ENCODE data around the gene RNF111. TPM values are rescaled to one million over a fixed set of nuclear protein-coding genes. Genes with fewer than 3 reads are reported as not detected.
A peak's percentile ranks its signal among the peaks of the same experiment; 100 is the strongest.

The RNF111 gene
- total RNA-seq, 1 donor from 2014 or later: 35.3 TPM

GRCh38 chr15:59096429-59096828 lies 109.0 kb downstream of the RNF111 start:
- no peak for TF ChIP-seq CTCF (IDR thresholded peaks at IDR 0.05)
- Histone ChIP-seq H3K9me3 (no peaks in the 10 kb centered on the region), H3K27me3 (no peaks in the 10 kb centered on the region), H3K4me3 (no peak overlapping the region), H3K4me1 (no peaks in the 10 kb centered on the region), H3K27ac (no peak overlapping the region), H3K36me3 (peaks cover 61% of the 10 kb centered on the region)
- DNase-seq (no peak), ATAC-seq (no peak)
- intact Hi-C loops (cut with DNase I): no loop called here

GRCh38 chr15:59099162-59099685 lies 111.8 kb downstream of the RNF111 start:
- Histone ChIP-seq H3K4me1 (peaks cover 2% of the 10 kb centered on the region), H3K4me3 (no peak overlapping the region), H3K36me3 (peaks cover 34% of the 10 kb centered on the region), H3K27me3 (no peaks in the 10 kb centered on the region), H3K27ac (no peak overlapping the region), H3K9me3 (no peaks in the 10 kb centered on the region)
- DNase-seq: no peak
- no peak for TF ChIP-seq CTCF (IDR thresholded peaks at IDR 0.05)
- no peak for ATAC-seq
- intact Hi-C loops (cut with DNase I): no loop called here

- H3K27me3 ChIP-seq: no peaks in the 10 kb centered on the region
- no peaks in the 10 kb centered on the region for H3K36me3 ChIP-seq
- peaks cover 5% of the 10 kb centered on the region for H3K4me1 ChIP-seq
- H3K27ac ChIP-seq: peak overlapping the region; percentile 19
- no peak for ATAC-seq
- intact Hi-C loops (cut with DNase I): no loop called here
- peak overlapping the region; percentile 68 for H3K4me3 ChIP-seq
- DNase-seq: no peak
- TF ChIP-seq CTCF (IDR thresholded peaks at IDR 0.05): no peak
- no peaks in the 10 kb centered on the region for H3K9me3 ChIP-seq
Measured at GRCh38 chr15:59104602-59104911, 117.1 kb downstream of the RNF111 start.

- H3K4me1 ChIP-seq: peaks cover 5% of the 10 kb centered on the region
- no peaks in the 10 kb centered on the region for H3K9me3 ChIP-seq
- H3K27ac ChIP-seq: peak within 1 kb of the TSS; percentile 19
- no peaks in the 10 kb centered on the region for H3K27me3 ChIP-seq
- intact Hi-C loops (cut with DNase I): no loop called here
- H3K4me3 ChIP-seq: peak within 1 kb of the TSS; percentile 68
- peak; percentile 89 for DNase-seq
- ATAC-seq: peak; percentile 99
- TF ChIP-seq CTCF (IDR thresholded peaks at IDR 0.05): no peak
- H3K36me3 ChIP-seq: no peaks in the 10 kb centered on the region
Measured at GRCh38 chr15:59104912-59105732, 117.7 kb downstream of the RNF111 start, which contains the start of gene CCNB2. Gene CCNB2, plus strand, starts transcription at chr15:59105146. Its CDS starts 123 bp downstream, at chr15:59105269.

- ATAC-seq: no peak
- no peak for DNase-seq
- TF ChIP-seq CTCF (IDR thresholded peaks at IDR 0.05): no peak
- Histone ChIP-seq H3K36me3 (no peaks in the 10 kb centered on the region), H3K27me3 (no peaks in the 10 kb centered on the region), H3K27ac (no peak overlapping the region), H3K4me3 (peak overlapping the region; percentile 68), H3K9me3 (no peaks in the 10 kb centered on the region), H3K4me1 (peaks cover 5% of the 10 kb centered on the region)
- intact Hi-C loops (cut with DNase I): no loop called here
Measured at GRCh38 chr15:59105854-59106253, 118.4 kb downstream of the RNF111 start.

Measured in upper lobe of right lung (tissue), 1 donor.